CD4-positive, alpha-beta T cell (primary cell): Measurements from ENCODE around the gene NEURL2. TPM values are rescaled to one million over a fixed set of nuclear protein-coding genes. Genes with fewer than 3 reads are reported as not detected.
A peak's percentile ranks its signal among the peaks of the same experiment; 100 is the strongest.

Experiments used
- ATAC-seq: fragments of 200-7000 bp; cut with Tn5 transposase; one replicate; pipeline ENCODE4 v1.10.0; 2022; ENCODE audit warnings: mild to moderate bottlenecking; ENCODE audit not compliant: poor library complexity
- CTCF ChIA-PET: fragments of 350-600 bp; sonication (Branson Sonifier 250); formaldehyde crosslinking; loops from one replicate; lab custom pipeline; 2021; ENCODE audit warnings: antibody characterized with exemption, inconsistent platforms; lab: Charles Lee
- POLR2A ChIA-PET: fragments of 350-600 bp; sonication (Branson Sonifier 250); formaldehyde crosslinking; loops from one replicate; lab custom pipeline; 2021; ENCODE audit warnings: antibody characterized with exemption, inconsistent platforms; lab: Charles Lee
- DNase-seq, 14 experiments: peaks; one replicate each; pipeline ENCODE4 v3.0.0-alpha.2; 2013 to 2020; ENCODE audit warnings: mixed read lengths in 2 of 14
- H3K27ac ChIP-seq, 2 donors: one replicate each; pipeline versions ENCODE4 v1.5.1 to v1.7.0; 2013; ENCODE audit warnings: low read length in 2 of 2, low read depth in 1 of 2, mild to moderate bottlenecking in 1 of 2
- H3K27me3 ChIP-seq, 2 experiments: 1 replicate in 1 of 2; 2 replicates in 1 of 2; pipeline versions ENCODE4 v1.6.1 to v1.7.0; 2013; ENCODE audit warnings: low read length in 2 of 2, control low read depth in 1 of 2, mild to moderate bottlenecking in 1 of 2, moderate library complexity in 1 of 2; ENCODE audit not compliant: insufficient read depth in 2 of 2, control insufficient read depth in 1 of 2
- H3K36me3 ChIP-seq: one replicate; pipeline ENCODE4 v1.6.1; 2013; ENCODE audit warnings: low read length, control low read depth; ENCODE audit not compliant: insufficient read depth
- H3K4me1 ChIP-seq: one replicate; pipeline ENCODE4 v1.6.1; 2013; ENCODE audit warnings: low read length, control low read depth; ENCODE audit not compliant: insufficient read depth
- H3K4me3 ChIP-seq: one replicate; pipeline ENCODE4 v1.5.1; 2013; ENCODE audit warnings: mild to moderate bottlenecking, low read length, moderate library complexity
- H3K9me3 ChIP-seq, 2 experiments: 1 replicate in 1 of 2; 2 replicates in 1 of 2; pipeline versions ENCODE4 v1.6.1 to v1.7.0; 2013; ENCODE audit warnings: low read length in 2 of 2, mild to moderate bottlenecking in 2 of 2, control low read depth in 1 of 2, moderate library complexity in 1 of 2; ENCODE audit not compliant: control insufficient read depth in 1 of 2, insufficient read depth in 1 of 2
- H3K27ac Mint-ChIP-seq: one replicate; pipeline ENCODE4 v1.8.0; 2020; ENCODE audit warnings: mixed read lengths
- H3K27me3 Mint-ChIP-seq: one replicate; pipeline ENCODE4 v1.8.0; 2021; ENCODE audit warnings: mixed read lengths
- H3K36me3 Mint-ChIP-seq: one replicate; pipeline ENCODE4 v1.8.0; 2021; ENCODE audit warnings: low read depth, mixed read lengths
- H3K4me1 Mint-ChIP-seq: one replicate; pipeline ENCODE4 v1.8.0; 2021; ENCODE audit warnings: low read depth, mixed read lengths
- H3K4me3 Mint-ChIP-seq: one replicate; pipeline ENCODE4 v1.8.0; 2020; ENCODE audit warnings: mild to moderate bottlenecking, mixed read lengths
- H3K9me3 Mint-ChIP-seq: one replicate; pipeline ENCODE4 v1.8.0; 2020; ENCODE audit warnings: mixed read lengths
- CTCF ChIP-seq: fragments of 200-600 bp; IDR thresholded peaks from one replicate; pipeline ENCODE4 v1.8.0; 2022; ENCODE audit warnings: antibody characterized with exemption, mild to moderate bottlenecking
- intact Hi-C, 2 experiments: fragments of 100-400 bp; cut with DNase I in 1 of 2; cut with micrococcal nuclease in 1 of 2; formaldehyde crosslinking; loops; one replicate each; pipeline versions ENCODE4 v1.15.1 to v1.9.0; 2023 to 2025; cut with DNase I, micrococcal nuclease
- total RNA-seq, 174 experiments: library from RNA in 2 of 174; stranded (reverse) in 2 of 174; gene quantifications; one replicate each; pipeline ENCODE4 v1.2.3 and lab custom pipeline; 2021 to 2026

NEURL2 gene
- total RNA-seq, 2 experiments from 2014 or later: 1.5 to 2.5 TPM

DNA sequence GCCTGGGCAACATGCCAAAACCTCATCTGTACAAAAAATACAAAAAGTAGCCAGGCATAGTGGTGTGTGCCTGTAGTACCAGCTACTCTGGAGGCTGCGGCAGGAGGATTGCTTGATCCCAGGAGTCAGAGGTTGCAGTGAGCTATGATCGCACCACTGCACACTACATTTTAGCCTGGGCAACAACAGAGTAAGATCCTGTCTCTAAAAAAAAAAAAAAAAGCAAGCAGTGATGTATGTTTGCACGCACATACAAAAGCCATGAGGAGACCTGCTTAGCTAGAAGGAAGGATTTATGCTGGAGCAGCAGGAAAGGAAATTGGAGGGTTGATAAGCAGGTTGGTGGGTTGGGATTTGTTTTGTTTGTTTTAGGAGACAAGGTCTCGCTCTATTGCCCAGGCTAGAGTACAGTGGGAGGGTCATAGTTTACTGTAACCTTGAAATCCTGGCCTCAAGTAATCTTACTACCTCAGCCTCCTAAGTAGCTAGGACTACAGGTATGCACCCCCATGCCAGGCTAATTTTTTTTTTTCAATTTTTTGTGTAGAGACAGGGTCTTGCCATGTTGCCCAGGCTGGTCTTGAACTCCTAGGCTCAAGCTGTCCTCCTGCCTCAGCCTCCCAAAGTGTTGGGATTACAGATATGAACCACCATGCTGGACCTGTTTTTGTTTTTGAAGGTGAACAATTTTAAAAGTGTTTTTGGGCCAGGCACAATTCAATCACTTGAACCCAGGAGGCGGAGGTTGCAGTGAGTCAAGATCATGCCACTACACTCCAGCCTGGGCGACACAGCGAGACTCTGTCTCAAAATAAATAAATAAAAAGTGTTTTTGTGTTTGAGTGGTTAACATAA is 29.6 kb downstream of the NEURL2 start:
- Histone ChIP-seq H3K4me3 (no peak overlapping the region), H3K27ac (no peak overlapping the region), H3K27me3 (no peaks in the 10 kb centered on the region), H3K9me3 (no peaks in the 10 kb centered on the region), H3K4me1 (peaks cover 18% of the 10 kb centered on the region), H3K36me3 (peaks cover 2% of the 10 kb centered on the region)
- Mint-ChIP-seq H3K36me3 (peaks cover 13% of the 10 kb centered on the region), H3K4me3 (no peak overlapping the region), H3K4me1 (peaks cover 28% of the 10 kb centered on the region), H3K27ac (no peak overlapping the region), H3K9me3 (no peaks in the 10 kb centered on the region), H3K27me3 (no peaks in the 10 kb centered on the region)
- ChIA-PET POLR2A (no interaction called here), CTCF (interaction anchor here (0.7 kb wide), 1 partner anchor 55 kb away, joined by 3 read pairs; no protein-coding TSS in a partner anchor)
- DNase-seq (no peak), ATAC-seq (no peak)
- intact Hi-C loops: no loop called here
- TF ChIP-seq CTCF: no peak

- Histone ChIP-seq H3K9me3 (no peaks in the 10 kb centered on the region), H3K27ac (no peak overlapping the region), H3K36me3 (peaks cover 2% of the 10 kb centered on the region), H3K4me1 (peaks cover 26% of the 10 kb centered on the region), H3K27me3 (no peaks in the 10 kb centered on the region), H3K4me3 (no peak overlapping the region)
- TF ChIP-seq CTCF: no peak
- Mint-ChIP-seq H3K9me3 (no peaks in the 10 kb centered on the region), H3K4me1 (peaks cover 36% of the 10 kb centered on the region), H3K27ac (no peak overlapping the region), H3K27me3 (no peaks in the 10 kb centered on the region), H3K36me3 (peaks cover 14% of the 10 kb centered on the region), H3K4me3 (peak overlapping the region; percentile 52)
- DNase-seq (no peak), ATAC-seq (no peak)
- intact Hi-C loops: no loop called here
- CTCF ChIA-PET: interaction anchor here (0.7 kb wide), 1 partner anchor 54 kb away, joined by 3 read pairs; no protein-coding TSS in a partner anchor
- POLR2A ChIA-PET: interaction anchor here (0.7 kb wide), 1 partner anchor 97 kb away, joined by 7 read pairs; no protein-coding TSS in a partner anchor
Measured at GRCh38 chr20:45860560-45861220, 30.3 kb downstream of the NEURL2 start.

DNA sequence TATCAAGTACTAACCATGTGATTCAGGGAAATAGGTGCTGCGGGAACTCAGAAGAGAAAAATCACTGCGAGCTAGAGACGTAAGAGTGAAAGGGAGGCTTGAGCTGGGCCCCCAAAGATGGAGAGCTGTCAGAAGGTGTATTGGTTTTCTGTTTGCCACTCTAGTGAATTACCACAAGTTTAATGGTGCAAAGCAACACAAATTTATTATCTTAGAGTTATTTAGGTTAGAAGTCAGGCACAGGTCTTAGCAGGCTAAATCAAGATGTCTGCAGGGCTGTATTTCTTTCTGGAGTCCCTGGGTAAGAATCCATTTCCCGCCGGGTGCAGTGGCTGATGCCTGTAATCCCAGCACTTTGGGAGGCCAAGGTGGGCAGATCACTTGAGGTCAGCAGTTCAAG is 31.1 kb downstream of the NEURL2 start:
- Histone ChIP-seq H3K36me3 (peaks cover 3% of the 10 kb centered on the region), H3K4me3 (no peak overlapping the region), H3K27ac (no peak overlapping the region), H3K9me3 (no peaks in the 10 kb centered on the region), H3K27me3 (no peaks in the 10 kb centered on the region), H3K4me1 (peaks cover 33% of the 10 kb centered on the region)
- Mint-ChIP-seq H3K27ac (no peak overlapping the region), H3K4me1 (peaks cover 41% of the 10 kb centered on the region), H3K9me3 (no peaks in the 10 kb centered on the region), H3K36me3 (peaks cover 17% of the 10 kb centered on the region), H3K27me3 (no peaks in the 10 kb centered on the region), H3K4me3 (no peak overlapping the region)
- ChIA-PET POLR2A (interaction anchor here (0.7 kb wide), 1 partner anchor 98 kb away, joined by 7 read pairs; no protein-coding TSS in a partner anchor), CTCF (no interaction called here)
- ATAC-seq: no peak
- no peak for DNase-seq
- intact Hi-C loops: loop anchor here (2.0 to 5.0 kb wide), 5 partner anchors 32 to 488 kb away; partner anchors contain the start of genes CTSA (in 1 of the 2), NEURL2 (in 1 of the 2) and UBE2C (in 1 of the 2)
- no peak for TF ChIP-seq CTCF
